ENCODE results near the gene SKAP2.

SKAP2 gene

GRCh38 chr7:26759108-26759507 lies 105.3 kb downstream of the SKAP2 start:
- no peak for DNase-seq

GRCh38 chr7:26743205-26743604 lies 121.2 kb downstream of the SKAP2 start:
- no peak for DNase-seq

DNA sequence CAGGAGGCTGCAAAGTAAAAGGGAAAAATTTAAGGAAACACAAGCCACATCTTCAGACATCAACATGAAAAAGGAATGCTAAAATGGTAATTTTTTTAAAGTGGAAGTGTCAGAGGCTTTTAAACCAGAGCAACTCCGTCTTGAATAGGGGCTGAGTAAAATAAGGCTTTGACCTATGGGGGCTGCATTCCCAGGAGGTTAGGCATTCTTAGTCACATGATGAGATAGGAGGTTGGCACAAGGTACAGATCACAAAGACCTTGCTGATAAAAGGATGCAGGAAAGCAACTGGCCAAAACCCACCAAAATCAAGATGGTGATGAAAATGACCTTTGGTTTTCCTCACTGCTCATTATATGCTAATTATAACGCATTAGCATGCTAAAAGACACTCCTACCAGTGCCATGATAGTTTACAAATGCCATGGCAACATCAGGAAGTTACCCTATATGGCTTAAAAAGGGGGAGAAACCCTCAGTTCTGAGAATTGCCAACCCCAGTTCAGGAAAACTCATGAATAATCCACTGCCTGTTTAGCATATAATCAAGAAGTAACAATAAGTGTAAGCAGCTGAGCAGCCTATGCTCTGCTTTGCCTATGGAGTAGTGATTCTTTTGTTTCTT lies 128.3 kb downstream of the SKAP2 start:
- no peak for DNase-seq

DNA sequence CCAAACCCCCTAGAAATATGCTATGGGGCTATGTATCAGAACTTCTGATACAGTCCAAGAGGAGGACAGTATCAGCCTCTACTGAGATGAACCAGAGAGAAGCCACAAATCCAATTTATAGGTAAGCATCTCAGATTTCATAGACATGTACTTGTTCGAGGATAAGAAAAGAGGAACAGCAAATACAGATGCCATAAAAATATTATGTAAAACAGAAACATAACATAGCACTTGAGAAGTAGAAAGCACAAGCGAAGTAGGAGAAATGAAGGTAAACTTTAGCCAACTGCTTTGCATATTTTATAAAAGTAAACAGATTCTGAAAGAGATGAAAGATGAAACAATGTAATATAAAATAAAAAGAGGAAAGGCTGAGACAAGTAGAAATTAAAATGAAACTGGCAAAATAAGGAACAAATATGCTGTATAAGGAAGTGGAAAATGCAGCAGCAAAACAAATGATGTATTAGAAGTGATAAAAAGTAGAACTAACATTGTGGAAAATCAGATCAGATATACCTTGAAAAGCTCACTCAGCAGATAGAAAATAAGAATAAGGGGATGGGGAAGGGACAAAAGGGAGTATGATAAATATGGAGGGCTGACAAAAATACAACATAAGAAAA lies 135.1 kb downstream of the SKAP2 start:
- no peak for DNase-seq

DNA sequence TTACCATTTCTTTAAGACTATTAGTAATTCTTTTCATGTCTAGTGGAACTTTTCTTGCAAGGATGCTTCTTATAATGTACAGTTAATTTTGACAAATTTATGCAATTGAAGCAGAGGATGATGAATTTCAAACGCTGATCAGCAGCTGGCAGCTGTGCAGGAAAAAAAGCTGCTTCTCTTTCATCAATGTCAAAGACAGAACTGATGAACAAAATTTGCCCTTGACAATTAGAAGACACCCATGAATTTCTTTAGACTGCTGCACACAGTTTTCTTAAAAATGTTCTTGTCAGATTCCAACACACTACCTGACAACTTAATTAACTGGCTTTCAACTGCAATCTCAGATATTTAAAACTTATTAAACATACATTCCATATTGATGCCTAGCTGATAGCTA lies 138.3 kb downstream of the SKAP2 start:
- DNase-seq: no peak

- DNase-seq: no peak
Observed at GRCh38 chr7:26724795-26725194, 139.6 kb downstream of the SKAP2 start.

DNA sequence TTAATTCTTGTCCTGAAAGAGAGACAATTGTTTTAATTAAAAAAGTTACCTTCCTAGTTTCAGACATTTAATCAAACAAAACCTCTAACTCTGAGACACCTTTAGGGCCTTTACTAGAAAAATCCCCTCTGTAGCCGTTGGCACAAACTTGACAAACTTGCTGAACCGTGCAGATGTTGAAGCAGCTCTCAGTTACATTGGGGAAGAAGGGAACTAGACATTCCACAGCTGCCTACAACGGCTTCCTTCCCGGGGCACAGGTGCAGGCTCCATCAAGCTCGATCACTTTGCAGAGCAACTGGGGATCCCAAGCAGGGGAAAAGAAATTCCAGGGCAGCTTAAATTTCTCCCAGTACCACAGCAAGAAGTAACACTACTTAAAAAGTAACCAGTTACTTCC lies 141.3 kb downstream of the SKAP2 start:
- DNase-seq: no peak

DNA sequence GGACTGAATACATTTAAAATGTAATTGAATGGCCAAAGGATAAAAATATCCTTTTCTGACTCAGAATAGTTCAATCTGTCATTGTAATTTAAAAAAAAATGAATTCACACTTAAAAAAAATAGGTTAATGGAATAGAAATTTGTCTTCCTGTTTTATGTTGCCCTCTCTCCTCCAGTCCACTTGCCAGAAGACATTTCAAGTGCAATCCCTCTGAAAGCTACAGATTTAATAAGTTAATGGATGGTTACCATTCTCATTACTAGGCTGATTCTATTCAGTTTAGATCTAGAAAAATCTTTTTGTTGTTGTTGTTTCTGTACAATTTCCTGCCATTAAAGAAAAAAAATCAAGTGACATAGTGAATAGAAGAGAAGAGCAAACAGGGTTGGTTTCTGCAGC lies 142.9 kb downstream of the SKAP2 start:
- DNase-seq: no peak

DNA sequence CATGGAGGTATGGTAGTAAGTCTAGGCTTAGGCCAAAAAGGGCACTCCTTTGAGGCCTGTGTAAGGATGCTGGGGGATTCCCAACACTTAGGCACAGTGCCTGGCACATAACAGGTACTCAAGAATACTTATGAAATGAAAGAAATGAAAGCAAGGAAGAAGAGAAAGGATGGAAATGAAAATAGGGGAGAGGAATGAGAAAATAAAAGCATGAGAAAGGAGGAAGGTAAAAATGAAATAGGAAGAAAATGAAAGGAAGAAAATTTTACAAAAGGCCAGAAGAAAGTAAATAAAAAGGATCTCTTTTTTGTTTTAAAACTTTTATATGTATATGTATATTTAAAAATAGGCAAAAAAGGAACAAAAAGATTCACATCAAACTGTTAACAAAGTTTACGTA lies 146.3 kb downstream of the SKAP2 start:
- DNase-seq: no peak

DNA sequence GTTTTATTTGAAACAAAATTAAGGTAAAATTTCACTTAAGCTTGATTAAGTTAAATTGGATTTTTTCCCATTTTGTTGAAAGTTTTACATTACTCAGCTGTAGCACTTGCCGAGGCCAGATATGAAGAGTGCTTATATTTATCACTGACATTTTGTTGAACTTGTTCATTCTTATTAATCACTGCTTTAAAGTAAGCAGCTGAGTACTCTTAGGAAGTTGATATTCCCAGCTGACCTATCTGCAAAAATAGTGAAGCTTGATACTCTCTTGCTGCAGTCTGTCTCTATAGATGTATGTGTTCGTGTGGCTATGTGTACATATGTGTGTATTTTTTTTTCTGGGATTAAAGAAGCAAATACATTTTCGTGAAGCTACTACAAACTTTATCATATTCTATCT lies 150.0 kb downstream of the SKAP2 start:
- no peak for DNase-seq

DNA sequence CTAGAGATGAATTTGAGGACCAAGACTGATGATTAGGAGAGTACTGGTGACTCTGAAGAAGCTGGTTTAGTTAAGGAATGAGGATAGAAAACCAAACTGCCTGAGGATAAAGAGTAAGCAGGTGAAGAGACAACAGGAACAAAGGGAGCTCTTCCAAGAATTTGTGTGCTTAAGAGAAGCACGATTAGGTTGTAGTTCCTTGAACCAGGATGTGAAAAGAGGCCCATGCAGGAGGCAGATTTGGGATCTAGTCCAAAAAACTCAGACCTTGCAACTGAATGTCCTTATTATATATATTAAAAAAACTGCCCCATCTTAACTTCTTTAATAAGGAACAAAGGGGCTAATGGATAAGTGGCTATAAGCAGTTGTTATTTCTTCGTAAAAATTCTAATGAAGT lies 150.4 kb downstream of the SKAP2 start:
- DNase-seq: no peak

DNA sequence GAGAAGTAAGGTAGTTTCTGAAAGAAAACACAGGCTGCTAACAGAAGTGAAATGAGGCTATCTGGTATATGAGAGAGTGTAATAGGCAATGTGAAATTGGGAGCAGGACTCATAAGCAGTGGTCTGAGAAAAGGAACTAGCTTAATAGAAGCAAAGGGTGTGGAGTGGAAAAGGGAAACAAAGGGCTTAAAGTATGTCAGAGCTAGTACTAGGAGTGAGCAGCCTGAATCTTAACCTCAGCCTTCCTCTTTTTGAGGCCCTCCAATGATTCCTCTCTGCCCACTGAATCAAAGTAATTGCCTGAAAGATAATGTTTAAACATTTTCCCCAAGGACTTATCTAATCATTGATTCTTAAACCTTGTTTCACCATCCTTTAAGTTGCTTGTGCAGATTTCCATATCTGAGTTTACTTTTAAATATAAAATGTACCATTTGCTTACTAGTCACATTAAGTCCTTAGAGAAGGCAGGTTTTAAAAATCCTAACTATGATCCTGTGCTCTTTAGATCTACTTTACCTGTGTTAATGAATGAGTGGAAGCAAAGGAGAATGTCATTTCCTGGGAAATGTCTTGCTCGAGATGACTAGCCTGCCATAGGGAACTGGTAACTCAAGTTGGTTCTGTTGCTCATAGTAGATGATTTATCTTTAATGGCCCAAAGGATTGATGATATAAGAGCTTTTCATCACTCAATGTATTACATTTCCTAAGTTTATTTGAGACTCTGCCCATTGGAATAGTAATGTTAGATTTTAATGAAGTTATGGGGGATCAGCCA lies 155.0 kb downstream of the SKAP2 start:
- no peak for DNase-seq

- DNase-seq: no peak
Observed at GRCh38 chr7:26705567-26705966, 158.8 kb downstream of the SKAP2 start.

DNA sequence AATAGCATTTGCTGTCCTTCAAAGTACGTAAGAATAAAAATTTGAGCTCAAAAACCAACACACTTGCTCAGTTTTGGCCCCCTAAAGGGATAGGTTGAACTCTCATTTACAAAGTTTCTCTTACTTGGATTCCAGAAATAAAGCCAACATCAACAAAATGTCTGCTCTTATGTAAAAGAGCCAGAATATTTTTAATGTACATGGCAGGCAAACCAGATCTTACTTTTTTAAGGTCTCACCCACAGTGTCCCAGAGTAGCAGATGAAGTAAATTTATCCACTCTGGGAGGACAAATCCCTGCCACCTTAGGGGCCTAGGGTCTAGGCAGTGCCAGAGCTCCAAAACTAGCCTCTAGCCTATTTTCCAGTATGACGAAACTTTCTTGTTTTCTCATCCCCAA lies 159.6 kb downstream of the SKAP2 start:
- DNase-seq: no peak

DNA sequence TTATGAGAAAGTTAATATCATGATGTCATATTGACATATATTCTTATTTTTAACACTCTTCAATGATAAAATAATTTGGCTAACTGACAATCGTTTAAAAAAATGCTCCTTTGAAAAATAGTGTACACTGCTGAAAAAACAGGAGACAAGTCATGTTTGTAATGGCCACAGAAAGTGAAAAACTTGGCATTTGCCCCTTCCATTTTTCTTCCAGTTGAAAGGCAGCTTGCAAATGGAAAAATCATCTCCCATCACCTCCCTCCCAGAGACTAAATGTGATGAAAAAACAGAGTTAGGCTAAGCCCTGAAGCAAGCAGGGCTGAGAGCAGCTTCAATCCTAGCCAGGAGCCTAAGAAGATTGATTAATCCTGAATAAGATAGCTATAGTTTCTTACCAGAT lies 160.4 kb downstream of the SKAP2 start:
- DNase-seq: no peak

DNA sequence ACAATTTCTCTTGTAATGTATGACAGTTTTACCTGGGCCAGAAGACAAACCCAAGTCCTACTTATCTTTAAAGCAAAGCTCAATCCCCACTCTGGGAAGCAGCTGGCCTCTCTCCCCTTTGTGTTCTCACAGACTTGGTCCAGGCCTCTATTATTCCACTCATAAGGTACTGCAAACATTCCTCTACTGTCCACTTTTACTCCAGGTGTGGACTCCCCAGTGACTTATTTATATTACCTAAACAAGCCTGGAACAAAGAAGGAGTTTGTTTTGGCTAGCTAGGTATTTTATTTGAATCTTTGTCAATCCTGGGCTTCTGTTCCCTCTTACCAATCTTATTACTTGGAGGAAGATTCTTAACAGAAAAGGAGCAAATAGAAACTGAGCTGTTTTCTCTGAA lies 163.5 kb downstream of the SKAP2 start:
- no peak for DNase-seq

- DNase-seq: no peak
Observed at GRCh38 chr7:26700386-26700785, 164.0 kb downstream of the SKAP2 start.

- no peak for DNase-seq
Observed at GRCh38 chr7:26699766-26700165, 164.6 kb downstream of the SKAP2 start.

DNA sequence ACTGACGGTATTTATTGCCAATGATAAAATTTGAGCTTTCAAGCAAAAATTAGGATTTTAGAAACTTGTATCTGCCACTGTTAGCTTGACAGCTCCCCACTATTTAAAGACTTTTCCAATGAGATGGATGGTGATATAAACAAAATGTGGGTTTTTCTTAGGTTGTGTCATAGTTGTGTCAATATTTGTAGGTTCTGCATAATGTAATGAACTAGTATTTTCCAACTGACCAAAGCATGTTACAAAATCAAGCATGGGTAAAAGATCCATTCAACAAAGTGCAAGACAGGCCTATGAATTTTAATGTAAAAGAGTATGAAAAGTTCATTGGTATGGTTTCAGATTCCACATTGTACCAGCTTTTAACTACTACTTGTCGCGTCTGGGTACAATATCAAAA lies 165.6 kb downstream of the SKAP2 start:
- DNase-seq: no peak

GRCh38 chr7:26698194-26698593 lies 166.2 kb downstream of the SKAP2 start:
- no peak for DNase-seq

GRCh38 chr7:26696978-26697377 lies 167.4 kb downstream of the SKAP2 start:
- DNase-seq: no peak

DNA sequence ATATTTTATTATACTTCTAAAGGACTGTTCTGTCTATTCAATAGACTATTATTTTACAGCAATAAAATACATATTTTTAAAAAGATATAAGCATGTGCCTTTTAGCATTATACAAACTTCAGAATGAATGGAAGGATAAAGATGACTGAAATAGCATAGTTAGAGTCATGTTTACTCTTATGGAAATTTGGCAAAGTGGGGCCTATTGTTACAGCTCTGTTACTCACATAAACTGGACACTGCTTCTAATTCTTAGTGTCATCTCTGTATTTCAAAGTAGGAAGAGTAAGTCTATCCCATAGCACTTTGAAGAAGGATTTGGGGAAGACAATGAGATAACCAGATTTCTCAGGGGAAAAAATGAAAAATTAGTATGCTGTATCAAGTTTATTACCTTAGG lies 168.2 kb downstream of the SKAP2 start:
- no peak for DNase-seq

GRCh38 chr7:26694713-26695112 lies 169.7 kb downstream of the SKAP2 start:
- DNase-seq: no peak

DNA sequence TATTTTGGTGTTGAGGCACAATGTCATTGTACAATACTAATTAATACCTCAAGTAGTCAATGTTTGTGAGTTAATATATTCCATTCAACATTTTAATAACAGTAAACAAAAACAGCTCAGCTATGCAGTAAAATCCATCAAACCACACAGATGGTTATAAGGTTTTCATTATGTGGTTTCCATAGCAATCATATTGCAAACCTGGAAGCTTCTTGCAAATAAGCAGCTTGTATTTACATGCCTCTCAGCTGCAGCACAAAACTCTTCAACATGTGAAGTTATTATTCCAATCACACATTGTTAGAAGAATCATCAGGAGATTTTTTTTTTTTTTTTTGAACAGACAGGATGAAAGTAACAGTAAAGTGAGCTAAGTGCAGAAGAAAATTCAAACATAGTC lies 170.2 kb downstream of the SKAP2 start:
- no peak for DNase-seq
